Measurements from ENCODE around the gene ST3GAL3.

ST3GAL3 gene

DNA sequence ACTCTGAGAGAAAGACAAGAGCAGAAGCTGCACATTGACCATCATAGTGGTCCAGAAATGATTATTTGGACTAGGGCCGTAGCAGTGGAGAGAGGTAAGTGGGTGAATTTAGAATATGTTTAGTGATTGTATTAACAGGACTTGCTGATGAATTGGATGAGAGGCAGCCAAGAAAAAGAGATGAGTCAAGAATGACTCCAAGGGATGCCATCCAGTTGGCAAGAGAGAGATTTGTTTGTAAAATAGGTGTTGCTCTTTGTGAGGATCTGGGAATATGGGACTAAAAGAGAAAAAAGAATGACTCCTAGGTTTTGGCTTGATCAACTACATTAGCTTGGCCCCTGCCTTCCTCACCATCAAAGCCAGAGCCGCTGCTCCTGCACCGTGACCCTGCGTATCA is 172.1 kb downstream of the ST3GAL3 start:
- DNase-seq, result peak; percentile 53

DNA sequence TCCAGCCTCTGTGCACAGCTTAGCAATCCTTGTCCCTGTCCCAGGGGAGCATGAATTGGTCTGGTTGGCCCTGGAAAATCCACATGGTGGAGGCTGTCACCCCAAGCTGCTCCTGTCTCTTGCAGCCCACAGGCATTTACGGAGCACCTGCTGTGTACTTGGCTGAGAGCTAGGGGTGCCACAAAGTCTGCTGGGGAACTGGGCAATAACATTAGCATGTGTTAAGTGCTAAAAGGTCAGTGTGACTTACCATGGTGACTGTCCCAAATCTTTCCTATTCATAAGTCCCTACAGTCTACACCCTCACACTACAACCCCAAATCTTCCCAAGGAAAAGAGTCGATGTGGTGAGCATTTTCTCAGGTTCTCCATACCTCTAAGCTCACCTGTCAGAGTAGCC is 172.7 kb downstream of the ST3GAL3 start:
- no peak for DNase-seq

DNA sequence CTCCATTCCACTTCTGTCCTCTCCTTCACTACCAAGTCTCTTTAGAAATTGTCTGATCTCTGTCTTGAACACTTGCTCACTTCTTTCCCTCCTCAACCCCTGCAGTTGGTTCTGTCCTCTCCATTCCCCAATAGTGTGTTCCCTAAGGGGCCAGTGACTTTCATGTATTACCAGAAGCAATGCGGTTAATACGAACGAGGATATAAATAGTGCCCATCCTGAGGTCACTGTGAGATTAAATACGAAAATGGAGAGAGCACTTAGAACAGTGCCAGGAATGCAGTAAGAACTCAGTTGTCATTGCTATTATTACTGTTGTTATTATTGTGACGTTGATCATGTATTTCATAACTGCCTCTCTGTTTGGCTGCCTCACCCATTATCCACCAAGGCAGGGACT is 173.3 kb downstream of the ST3GAL3 start:
- no peak for DNase-seq

DNA sequence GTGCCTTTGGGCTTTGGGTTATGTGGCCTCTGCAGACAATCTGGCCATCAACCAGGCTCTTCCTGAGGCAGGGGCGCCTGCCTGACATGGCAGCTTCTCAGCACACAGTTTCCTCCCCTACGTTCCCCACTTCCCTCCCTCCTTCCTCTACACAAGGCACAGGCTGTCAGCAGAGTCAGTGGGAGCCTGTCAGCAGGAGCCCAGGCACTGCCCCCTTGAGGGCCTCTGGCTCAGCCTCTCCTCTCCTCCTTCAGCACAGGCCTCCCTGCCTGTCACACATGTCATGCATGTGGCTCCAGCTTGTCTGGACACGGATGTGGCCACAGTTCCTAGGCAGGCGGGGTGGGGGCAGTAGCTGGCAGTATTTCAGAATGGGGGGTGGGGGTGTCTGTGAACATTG is 174.1 kb downstream of the ST3GAL3 start:
- DNase-seq, result peak; percentile 27

DNA sequence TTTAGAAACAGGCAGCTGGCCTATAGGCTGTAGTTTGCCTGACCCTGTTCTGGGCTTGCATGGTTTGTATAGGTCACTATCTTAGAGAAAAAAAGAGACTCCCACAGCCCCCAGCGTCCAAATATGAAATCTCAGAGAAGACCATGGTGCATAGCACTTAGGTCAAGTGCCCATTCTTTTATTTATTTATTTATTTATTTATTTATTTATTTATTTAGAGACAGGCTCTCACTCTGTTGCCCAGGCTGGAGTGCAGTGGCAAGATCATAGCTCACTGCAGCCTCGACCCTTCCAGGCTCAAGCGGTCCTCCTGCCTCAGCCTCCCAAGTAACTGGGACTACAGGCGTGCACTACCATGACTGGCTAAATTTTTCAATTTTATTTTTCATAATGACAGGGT is 175.4 kb downstream of the ST3GAL3 start:
- no peak for DNase-seq

DNA sequence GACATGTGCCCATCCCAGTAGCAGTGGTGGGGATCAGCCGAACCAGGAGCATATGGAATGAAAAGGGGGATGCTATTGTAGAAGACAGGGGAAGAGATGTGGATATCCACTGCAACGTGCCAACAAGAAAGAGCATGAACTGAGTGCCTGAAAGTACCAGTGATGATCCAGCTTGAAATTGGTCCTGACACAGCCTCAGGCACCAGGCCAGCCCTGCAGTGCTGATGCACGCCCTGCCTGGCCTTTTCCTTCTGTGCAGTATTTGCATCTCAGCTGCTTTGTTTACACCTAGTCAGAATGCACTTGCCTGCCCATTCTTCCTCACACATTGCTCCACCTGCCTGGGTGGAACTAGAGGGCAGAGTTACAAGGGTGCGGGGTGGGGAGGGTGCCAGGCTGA is 176.0 kb downstream of the ST3GAL3 start:
- DNase-seq, result no peak

DNA sequence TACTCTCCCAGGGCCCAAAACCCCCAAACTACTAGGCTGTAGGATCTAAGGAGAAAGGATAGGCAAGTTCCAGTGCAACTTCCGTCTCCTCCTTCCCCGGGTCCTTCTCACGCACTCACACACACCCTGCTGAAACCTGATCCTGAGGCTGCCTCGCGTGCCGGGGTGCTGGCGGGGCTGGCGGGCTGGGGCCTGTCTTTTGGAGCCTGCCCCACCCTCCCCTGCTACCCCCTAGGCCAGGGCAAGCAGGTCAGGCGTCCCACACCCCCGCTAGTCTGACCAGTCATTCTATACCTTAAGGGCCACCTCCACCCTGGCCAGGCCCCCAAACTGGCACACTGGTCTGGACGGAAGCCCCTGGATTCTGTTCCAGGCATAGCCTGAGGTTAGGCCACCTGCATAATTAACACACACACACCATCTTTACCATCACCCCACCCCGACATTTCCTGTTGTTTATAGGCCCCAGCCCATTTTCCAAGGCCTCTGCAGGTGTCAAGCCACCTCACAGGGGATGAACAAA is 178.0 kb downstream of the ST3GAL3 start:
- DNase-seq, result no peak

DNA sequence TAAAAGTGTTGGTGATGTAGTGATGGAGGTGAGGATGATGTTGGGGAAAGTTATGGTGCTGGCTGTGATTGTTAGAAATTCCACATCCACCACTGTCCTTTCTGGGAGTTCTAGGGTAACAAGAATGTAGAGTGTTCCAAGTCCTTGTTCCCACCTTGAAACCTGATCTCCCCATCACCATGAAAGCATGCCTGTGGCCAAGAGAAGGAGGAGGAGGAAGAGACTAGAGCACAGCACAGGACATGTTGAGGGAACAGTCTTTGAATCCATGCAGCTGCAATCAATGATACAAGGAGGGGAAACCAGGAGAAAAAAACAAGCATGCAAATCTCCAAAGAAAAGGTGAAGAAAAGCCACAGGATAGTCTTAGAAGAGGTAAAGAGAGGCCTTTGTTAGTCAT is 180.4 kb downstream of the ST3GAL3 start:
- DNase-seq, result no peak

DNA sequence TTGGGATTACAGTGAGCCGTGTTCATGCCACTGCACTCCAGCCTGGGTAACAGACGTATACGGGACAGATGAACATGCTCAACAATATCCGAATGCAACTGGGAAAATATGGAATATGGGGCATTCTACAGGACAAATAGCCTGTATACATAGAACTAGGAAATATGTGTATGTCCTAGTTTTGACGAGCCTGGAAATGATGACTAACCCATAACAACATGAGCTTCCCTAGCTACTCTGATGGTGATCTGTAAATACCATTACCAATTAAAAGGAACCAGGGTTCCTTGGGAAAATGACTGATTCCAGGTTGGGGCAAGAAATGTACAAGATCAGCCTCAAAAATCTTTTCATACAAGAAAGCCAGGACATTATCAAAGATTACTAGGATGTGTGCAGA is 183.5 kb downstream of the ST3GAL3 start:
- DNase-seq, result no peak

DNA sequence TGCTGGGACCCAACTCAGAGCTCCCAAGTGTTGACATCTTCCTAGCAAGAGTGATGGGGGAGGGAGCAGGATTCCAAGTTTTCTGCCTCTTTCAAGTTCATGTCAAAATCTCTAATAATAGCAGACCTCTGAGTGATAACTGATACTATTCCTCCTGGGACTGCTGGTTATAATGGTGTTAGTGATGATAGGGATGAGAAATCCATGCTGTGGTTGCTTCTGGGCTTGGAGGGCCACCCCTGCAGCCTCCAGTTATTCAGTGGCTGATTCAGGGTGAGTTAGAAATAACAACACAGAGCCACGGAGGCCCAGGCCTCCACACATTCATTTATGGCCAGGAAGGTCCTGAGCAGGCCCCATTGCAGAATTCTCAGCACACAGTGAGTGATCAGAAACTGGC is 185.7 kb downstream of the ST3GAL3 start:
- DNase-seq, result peak; percentile 69

DNA sequence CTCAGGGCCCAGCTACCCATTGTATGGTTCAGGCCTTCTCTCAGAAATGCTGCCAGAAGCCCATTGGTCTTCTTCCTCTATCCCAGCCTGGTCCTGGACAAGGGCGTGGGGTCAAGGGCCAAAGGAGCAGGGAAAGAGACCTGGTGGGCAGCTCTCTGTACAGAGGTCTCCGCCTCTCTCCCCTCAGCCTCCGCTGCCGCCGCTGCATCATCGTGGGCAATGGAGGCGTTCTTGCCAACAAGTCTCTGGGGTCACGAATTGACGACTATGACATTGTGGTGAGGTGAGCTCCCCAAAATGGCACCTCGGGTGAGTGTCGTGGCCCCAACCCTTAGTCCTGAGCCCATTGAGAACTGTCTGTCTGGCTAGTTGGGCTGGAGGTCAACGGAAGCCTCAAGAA is 191.6 kb downstream of the ST3GAL3 start:
- DNase-seq, result no peak

DNA sequence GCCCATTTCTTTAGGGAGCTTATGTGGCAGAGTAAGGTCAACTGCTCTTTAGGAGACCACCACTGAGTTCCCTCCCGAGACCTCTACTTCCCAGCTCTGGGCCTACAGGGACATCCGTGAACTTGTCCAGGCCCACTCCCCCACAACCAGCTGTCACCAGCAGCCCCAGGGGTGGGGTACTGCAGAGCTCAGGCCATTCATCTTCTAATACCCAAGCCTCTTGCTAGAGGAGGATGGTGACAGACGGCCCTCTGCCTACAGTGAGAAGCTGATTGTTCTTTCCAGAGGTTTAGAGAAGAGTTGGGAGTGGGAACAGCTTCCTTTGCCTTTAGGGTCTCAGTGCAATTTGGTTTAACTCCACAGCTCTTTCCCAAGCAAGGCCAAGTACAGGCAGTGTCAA is 193.1 kb downstream of the ST3GAL3 start:
- DNase-seq, result no peak

DNA sequence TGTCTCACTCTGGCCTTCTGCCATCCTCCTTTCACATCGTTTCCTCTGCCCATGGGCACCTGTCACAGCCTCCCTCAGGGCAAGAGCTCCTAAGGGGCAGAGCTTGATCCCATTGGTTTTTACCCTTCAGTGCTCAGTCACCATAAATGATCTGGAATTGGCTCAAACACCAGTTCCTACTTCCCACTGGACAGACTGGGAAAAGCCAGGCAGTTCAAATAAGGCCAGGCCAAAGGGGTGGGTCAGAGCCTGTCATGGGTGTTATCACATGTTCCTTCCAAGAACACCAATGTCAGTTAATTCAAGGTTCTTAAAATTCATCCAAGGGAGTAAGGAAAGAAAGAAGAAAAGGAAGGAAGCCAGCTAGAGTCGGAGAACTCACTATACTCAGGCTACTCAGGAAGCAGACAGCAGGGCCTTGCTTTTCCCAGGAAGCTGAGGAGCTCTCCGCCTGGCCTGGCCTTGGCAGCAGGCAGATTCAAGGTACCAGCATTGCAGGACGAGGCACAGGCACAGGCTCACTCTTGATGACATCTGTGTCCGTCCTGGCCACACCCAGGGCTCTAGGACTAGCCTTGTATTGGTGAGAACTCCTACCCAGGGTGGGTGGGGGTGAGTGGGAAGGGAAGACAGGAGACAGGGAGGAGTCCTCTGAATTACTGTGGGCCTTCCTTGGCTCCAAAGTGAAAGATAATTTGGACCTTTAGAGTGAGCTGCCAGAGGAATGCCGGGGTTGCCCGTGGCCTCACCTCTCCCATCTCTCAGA is 194.0 kb downstream of the ST3GAL3 start:
- no peak for DNase-seq

DNA sequence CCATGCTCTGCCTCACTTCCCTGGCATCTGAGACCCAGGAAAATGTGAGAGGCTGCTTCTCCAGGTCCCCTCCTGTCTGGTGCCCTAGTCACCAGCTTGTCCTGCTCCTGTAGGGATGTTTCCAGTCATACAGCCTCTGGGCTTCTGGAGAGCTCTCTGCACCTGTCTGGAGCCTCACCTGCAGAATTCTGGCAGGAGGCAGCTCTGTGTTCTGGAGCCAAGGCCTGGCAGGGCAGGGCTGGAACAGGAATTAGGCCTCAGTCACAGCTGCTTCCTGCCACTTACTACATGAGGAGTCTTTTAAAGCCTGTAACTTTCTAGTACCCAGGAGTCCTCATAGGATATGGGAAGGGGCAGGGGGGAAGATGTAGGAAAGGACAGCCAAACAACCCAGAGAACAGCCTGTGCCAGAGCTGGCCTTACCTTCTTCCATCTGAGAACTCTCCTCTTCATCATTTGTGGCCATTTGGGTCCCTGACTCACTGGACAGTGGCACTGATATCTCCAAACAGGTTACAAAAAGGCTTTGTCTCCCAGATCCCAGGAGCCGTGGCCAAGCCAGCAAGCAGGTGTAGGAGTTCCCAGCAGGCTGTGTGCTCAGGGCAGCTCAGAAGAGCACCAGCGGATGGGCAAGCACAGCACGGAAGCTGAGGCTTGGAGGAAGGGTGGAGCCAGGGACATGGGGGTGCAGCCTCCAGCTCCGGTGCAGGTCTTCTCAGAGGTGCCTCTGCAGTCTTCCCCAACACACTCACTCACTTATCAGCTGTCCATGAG is 194.9 kb downstream of the ST3GAL3 start:
- no peak for DNase-seq

DNA sequence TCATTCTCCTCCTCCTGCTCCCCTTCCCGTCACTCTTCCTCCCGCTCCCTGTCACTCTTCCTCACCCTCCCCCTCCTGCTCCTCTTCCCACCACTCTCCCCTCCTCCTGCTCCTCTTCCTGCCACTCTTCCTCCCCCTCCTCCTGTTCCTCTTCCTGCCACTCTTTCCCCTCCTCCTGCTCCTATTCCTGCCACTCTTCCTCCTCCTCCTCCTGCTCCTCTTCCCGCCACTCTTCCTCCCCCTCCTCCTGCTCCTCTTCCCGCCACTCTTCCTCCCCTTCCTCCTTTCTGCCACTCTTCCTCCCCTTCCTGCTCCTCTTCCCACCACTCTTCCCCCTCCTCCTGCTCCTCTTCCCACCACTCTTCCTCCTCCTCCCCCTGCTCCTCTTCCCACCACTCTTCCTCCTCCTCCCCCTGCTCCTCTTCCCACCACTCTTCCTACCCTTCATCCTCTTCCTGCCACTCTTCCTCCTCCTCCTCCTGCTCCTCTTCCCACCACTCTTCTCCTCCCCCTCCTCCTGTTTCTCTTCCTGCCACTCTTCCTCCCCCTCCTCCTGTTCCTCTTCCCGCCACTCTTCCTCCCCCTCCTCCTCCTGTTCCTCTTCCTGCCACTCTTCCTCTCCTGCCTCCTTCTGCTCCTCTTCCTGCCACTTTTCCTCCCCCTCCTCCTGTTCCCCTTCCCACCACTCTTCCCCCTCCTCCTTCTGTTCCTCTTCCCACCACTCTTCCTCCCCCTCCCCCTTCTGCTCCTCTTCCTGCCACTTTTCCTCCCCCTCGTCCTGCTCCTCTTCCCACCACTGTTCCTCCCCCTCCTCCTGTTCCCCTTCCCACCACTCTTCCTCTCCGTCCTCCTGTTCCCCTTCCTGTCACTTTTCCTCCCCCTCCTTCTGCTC is 197.6 kb downstream of the ST3GAL3 start:
- no peak for DNase-seq

DNA sequence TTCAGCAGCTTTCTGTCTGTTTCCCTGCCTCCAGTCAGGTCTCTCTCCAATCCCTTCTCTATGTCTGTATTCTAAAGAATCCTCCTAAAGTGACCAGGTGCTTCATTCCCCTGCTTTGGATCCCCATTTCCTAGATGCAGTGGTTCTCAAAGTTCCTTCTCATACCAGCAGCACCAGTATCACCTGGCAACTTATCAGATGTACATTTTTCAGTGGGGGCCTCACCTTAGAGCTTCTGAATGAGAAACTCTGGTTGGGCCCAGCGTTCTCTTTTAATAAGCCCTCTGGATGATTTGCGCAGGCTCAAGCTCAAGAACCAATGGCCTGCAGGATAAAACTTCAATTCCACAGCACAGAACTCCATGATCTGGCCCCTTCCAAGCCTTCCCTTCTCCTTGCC is 200.9 kb downstream of the ST3GAL3 start:
- no peak for DNase-seq

DNA sequence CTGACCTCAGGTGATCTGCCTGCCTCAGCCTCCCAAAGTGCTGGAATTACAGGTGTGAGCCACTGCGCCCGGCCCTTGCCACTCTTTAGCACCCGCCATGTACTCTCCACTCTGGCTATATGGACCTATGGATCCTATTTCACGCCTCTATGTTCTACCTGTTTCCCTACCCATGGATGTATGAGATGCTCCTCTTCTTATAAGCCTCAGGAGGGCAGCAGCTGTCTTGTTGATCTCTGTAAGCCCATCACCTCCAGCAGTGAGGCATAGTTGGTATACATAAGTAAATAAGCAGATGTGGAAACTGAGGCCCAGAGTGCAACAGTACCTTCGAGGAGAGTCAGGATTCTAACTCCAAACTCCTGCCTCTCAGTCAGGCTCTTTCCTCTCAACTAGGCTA is 201.5 kb downstream of the ST3GAL3 start:
- no peak for DNase-seq

DNA sequence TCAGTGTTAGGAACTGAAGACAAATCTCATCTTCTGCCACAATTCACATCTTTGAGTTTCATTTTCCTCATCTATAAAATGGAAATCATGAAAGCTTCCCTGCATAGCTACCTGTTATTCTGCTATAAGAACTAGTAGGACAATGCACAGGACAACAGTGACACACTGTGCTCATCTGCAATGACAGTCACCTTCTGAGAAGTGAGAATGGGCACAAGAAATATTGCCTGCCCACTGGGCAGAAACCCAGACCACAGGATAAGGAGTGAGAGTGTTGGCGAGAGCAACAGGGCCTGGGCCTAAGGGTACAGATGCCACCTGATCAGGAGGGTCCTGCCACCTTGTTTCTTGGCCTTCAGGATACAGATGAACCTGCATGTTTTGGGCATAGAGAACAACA is 203.0 kb downstream of the ST3GAL3 start:
- no peak for DNase-seq

DNA sequence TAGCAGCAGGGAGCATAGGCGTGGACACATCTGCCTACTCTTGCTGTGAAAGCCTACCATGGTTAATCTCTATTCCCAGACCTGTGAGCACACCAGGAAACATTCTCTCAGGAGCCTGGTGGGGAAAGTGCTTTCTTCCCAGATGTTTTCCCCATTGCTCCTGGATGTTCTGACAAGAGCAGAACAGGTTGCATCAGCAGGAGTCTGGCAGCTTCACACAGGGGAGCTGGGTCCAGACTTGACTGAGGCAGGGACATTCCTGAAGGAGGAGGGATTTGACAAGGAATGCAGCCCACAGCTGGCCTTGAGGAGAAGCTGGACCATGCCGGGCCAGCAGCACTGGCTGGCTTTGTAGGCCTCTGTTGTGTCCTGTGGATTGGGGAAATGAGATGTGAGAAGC is 205.3 kb downstream of the ST3GAL3 start:
- peak; percentile 82 for DNase-seq

DNA sequence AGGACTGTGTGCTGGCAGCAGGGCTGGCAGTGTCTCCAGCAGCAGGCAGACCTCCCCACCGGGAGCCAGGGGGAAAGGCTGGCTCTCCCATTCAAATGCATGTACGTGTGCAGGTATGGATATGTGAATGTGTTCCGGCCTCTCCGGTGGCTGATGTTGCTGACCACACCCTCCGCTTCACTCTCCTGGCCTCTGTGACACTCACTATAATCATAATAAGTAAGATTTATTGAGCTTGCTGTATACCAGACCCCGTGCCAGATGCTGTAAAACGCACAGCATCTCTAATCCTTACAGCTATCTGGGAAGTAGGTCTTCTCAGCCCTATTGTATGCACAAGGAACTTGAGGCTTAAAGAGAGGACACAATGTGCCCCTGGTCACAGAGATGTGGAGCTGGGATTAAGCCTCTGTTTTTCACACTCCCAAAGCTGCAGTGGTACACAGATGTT is 205.7 kb downstream of the ST3GAL3 start:
- DNase-seq, result no peak

DNA sequence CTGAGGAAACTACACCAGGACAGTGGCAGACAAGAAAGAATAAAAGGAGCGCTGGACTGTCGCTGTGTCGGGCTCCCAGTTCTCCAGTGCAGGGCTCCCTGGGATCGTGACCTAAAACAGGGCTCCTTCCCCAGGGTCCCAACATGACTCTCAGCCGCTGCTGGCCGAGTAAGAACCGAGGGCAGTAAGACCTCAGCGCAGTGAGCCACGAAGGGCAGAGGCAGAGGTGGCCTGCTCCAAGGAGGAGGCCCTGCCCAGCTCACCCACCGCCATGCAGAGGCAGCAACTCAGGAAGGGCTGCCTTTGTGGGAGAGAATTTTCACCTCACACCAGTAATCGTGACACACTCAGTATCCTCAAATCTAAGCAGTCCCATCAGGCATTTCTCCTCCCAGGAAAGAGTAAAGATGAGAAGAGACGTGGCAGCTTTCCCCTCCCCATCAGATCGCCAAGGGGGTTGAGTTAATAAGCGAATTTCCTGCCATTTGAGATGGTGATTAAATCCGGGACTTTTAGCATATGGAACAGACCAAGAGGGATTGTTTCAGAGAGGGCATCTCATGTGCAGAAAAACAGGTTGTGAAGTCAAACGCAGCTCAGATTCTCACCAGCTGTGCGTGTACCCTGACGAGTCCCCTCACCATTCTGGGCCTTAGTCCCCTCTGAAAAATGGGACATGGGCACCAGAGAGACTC is 206.5 kb downstream of the ST3GAL3 start:
- no peak for DNase-seq

Measured in fibroblast of skin of scalp (primary cell).